Body of pancreas (tissue), 4 donors: ENCODE results near the gene INVS. TPM values are rescaled to one million over a fixed set of nuclear protein-coding genes. Genes with fewer than 3 reads are reported as not detected.
"Not testable (repeated sequence)": the region's sequence is repeated elsewhere in the genome, so short reads cannot be mapped to it uniquely, and the experiment has no call there.

Source experiments
- ATAC-seq: fragments of 150-250 bp; one replicate; pipeline ENCODE4 v1.9.1; 2016
- DNase-seq, 4 donors: peaks; one replicate each; pipeline ENCODE4 v3.0.0-alpha.2; 2019
- H3K27ac ChIP-seq, 4 donors: fragments of 200-600 bp; sonication (generic); 1 replicate in 3 of 4; 2 replicates in 1 of 4; pipeline versions ENCODE4 v1.5.1 to v1.6.1; 2016 to 2019; ENCODE audit warnings: mild to moderate bottlenecking in 1 of 4, mixed read lengths in 1 of 4, moderate library complexity in 1 of 4
- H3K27me3 ChIP-seq, 2 donors: fragments of 200-600 bp; sonication (generic); one replicate each; pipeline ENCODE4 v1.6.0; 2016; ENCODE audit warnings: mild to moderate bottlenecking in 1 of 2
- H3K36me3 ChIP-seq, 2 donors: fragments of 200-600 bp; sonication (generic); replicated peaks in 1 of 2; 2 replicates each; pipeline ENCODE4 v1.5.1; 2016; ENCODE audit warnings: low read depth in 2 of 2; ENCODE audit not compliant: insufficient read depth in 1 of 2
- H3K4me1 ChIP-seq: fragments of 200-600 bp; sonication (generic); one replicate; pipeline ENCODE4 v1.6.0; 2016
- H3K4me3 ChIP-seq, 2 donors: fragments of 200-600 bp; sonication (generic); 1 replicate in 1 of 2; 2 replicates in 1 of 2; pipeline ENCODE4 v1.5.1; 2016 to 2019
- H3K9me3 ChIP-seq, 3 donors: fragments of 200-600 bp; sonication (generic); 1 replicate in 2 of 3; 2 replicates in 1 of 3; pipeline ENCODE4 v1.5.1; 2016
- CTCF ChIP-seq, 7 experiments: fragments of 450-650 bp in 4 of 7; fragments of 200-600 bp in 3 of 7; sonication (generic) in 3 of 7; IDR thresholded peaks; one replicate each; pipeline ENCODE4 v1.5.1; 2016 to 2019; ENCODE audit warnings: antibody characterized with exemption in 7 of 7
- POLR2A ChIP-seq, 3 donors: fragments of 450-650 bp; IDR thresholded peaks; one replicate each; pipeline ENCODE4 v1.6.1; 2016; ENCODE audit warnings: antibody characterized with exemption in 3 of 3, mild to moderate bottlenecking in 2 of 3
- WGBS, 2 donors: methylation state at CpG; one replicate each; pipeline ENCODE4 v1.1.5; 2017; 5-methylcytosine and 5-hydroxymethylcytosine counted together
- intact Hi-C: fragments of 100-400 bp; cut with DNase I; formaldehyde crosslinking; loops from one replicate; pipeline ENCODE4 v1.15.1; 2023
- total RNA-seq, 2 donors: library from RNA; depleted of rRNA; stranded (reverse); fragments of >200 nt; gene quantifications; one replicate each; pipeline ENCODE4 v1.1.0, GENCODE V29; 2016

INVS gene
- total RNA-seq, 2 donors from 2014 or later = 28.3 to 29.8 TPM

GRCh38 chr9:100072805-100073204 lies 26.2 kb upstream of the INVS start:
- H3K9me3 ChIP-seq = no peaks in the 10 kb centered on the region
- no peak overlapping the region for H3K27ac ChIP-seq
- ATAC-seq (no peak), DNase-seq (no peak)
- no peak overlapping the region for H3K4me3 ChIP-seq
- TF ChIP-seq CTCF (IDR thresholded peaks at IDR 0.05) (no peak), POLR2A (IDR thresholded peaks at IDR 0.05) (no peak)
- intact Hi-C loops = no loop called here
- 54 to 59% methylated on average over 2 of the region's 2 CpGs for WGBS, 2 donors
- no peaks in the 10 kb centered on the region for H3K27me3 ChIP-seq
- H3K36me3 ChIP-seq = no peaks in the 10 kb centered on the region
- H3K4me1 ChIP-seq = peaks cover 30% of the 10 kb centered on the region

DNA sequence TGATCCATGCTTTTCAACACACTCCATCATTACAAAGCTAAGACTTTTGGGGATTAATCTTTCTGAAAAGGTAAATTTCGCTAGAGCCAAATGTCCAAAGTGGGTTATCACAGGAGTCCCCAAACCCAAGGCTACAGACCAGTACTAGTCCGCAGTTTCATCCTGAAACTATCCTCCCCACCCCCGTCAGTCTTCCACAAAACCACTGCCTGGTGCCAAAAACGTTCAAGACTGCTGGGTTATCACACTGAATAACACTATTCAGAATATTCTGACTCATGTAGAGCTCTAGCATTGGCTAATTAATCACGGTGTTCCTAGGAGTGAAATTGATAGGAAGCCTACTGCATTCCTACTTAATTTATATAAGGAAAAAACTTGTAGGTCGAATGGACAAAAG lies 24.9 kb upstream of the INVS start:
- H3K36me3 ChIP-seq = no peaks in the 10 kb centered on the region
- 59 to 61% methylated on average over 6 of the region's 6 CpGs for WGBS, 2 donors
- ATAC-seq = no peak
- TF ChIP-seq CTCF (IDR thresholded peaks at IDR 0.05) (no peak), POLR2A (IDR thresholded peaks at IDR 0.05) (no peak)
- H3K27me3 ChIP-seq = no peaks in the 10 kb centered on the region
- H3K27ac ChIP-seq = no peak overlapping the region
- intact Hi-C loops = no loop called here
- no peak overlapping the region for H3K4me3 ChIP-seq
- no peak for DNase-seq
- H3K9me3 ChIP-seq = no peaks in the 10 kb centered on the region
- peaks cover 32% of the 10 kb centered on the region for H3K4me1 ChIP-seq

DNA sequence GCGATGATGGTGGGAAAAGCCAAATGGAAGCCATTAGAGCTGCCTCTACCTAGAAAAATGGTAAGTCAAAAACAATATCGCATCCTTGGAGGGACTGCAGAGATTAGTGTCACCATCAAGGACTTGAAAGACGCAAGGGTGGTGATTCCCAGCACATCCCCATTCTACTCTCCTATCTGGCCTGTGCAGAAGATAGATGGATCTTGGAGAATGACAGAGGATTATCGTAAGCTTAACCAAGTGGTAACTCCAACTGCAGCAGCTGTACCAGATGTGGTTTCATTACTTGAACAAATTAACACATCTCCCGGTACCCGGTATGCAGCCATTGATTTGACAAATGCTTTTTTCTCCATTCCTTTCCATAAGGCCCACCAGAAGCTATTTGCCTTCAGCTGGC lies 24.1 kb upstream of the INVS start:
- Histone ChIP-seq H3K4me1 (peaks cover 31% of the 10 kb centered on the region), H3K27ac (no peak overlapping the region)
- ATAC-seq = no peak

GRCh38 chr9:100076256-100076655 lies 22.8 kb upstream of the INVS start:
- H3K9me3 ChIP-seq, H3K36me3 ChIP-seq, intact Hi-C loops, H3K27me3 ChIP-seq, ATAC-seq, H3K4me3 ChIP-seq, H3K27ac ChIP-seq, DNase-seq: not testable (repeated sequence)
- WGBS, 2 donors = 92 to 96% methylated on average over 4 of the region's 4 CpGs
- peaks cover 27% of the 10 kb centered on the region for H3K4me1 ChIP-seq

More for the DNA sequence above, 24.1 kb upstream of the INVS start:
- no peak for TF ChIP-seq POLR2A (IDR thresholded peaks at IDR 0.05)
- TF ChIP-seq CTCF (IDR thresholded peaks at IDR 0.05) = no peak
- H3K9me3 ChIP-seq = no peaks in the 10 kb centered on the region
- no peaks in the 10 kb centered on the region for H3K27me3 ChIP-seq
- intact Hi-C loops = no loop called here
- no peaks in the 10 kb centered on the region for H3K36me3 ChIP-seq
- DNase-seq = no peak
- H3K4me3 ChIP-seq = no peak overlapping the region
- WGBS, 2 donors = 95 to 97% methylated on average over 6 of the region's 6 CpGs

DNA sequence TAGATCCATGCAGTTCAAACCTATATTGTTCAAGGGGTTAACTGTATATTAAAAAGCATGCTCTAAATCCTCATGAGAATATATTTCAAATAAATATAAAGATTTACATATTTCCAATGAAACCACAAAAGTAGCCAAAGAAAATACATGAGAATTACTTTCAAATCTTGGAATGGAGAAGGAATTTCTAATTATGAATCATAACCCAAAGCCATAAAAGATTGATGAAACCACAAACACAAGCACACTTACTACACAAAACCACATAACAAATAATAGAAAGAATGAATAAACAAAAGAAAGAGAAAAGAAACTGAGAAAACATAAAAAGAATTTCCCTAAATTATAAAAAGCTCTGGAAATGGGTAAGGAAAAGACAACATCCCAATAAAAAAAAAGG lies 16.3 kb upstream of the INVS start:
- Histone ChIP-seq H3K4me3 (no peak overlapping the region), H3K27me3 (no peaks in the 10 kb centered on the region), H3K27ac (no peak overlapping the region), H3K9me3 (no peaks in the 10 kb centered on the region), H3K36me3 (no peaks in the 10 kb centered on the region), H3K4me1 (peaks cover 19% of the 10 kb centered on the region)
- ATAC-seq (no peak), DNase-seq (no peak)
- TF ChIP-seq CTCF (IDR thresholded peaks at IDR 0.05) = no peak
- TF ChIP-seq POLR2A (IDR thresholded peaks at IDR 0.05) = no peak
- intact Hi-C loops = no loop called here
